ENCODE data around the gene CHST11. TPM values are rescaled to one million over a fixed set of nuclear protein-coding genes. Genes with fewer than 3 reads are reported as not detected.

CHST11 gene
- total RNA-seq, 4 donors from 2014 or later = 2.1 to 7.3 (median 4.9) TPM

DNA sequence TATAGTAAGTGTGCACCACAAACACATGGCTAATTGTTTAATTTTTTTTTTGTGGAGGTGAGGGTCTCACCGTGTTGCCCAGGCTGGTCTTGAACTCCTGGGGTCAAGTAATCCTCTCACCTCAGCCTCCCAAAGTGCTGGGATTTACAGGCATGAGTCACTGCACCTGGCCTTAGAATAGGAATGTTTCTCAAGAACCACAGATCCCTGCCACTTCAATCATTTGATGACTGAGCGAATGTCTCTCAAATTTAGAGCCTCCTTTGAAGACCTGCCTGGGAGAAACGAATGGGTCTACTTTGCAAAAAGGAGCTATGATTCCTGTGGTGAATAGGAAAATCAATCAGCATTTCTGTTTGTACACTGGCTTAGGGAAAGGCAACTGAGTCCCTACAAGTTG, 33.5 kb upstream of the CHST11 start:
- DNase-seq (ENCODE audit: low spot score in 2 of 2) = no peak
- WGBS, 2 donors = 71 to 80% methylated on average over 3 of the region's 3 CpGs
- intact Hi-C loops (cut with DNase I; ENCODE audit: low total_unique reads) = no loop called here
- TF ChIP-seq POLR2A (IDR thresholded peaks at IDR 0.05) = no peak
- TF ChIP-seq, protein P1, sequence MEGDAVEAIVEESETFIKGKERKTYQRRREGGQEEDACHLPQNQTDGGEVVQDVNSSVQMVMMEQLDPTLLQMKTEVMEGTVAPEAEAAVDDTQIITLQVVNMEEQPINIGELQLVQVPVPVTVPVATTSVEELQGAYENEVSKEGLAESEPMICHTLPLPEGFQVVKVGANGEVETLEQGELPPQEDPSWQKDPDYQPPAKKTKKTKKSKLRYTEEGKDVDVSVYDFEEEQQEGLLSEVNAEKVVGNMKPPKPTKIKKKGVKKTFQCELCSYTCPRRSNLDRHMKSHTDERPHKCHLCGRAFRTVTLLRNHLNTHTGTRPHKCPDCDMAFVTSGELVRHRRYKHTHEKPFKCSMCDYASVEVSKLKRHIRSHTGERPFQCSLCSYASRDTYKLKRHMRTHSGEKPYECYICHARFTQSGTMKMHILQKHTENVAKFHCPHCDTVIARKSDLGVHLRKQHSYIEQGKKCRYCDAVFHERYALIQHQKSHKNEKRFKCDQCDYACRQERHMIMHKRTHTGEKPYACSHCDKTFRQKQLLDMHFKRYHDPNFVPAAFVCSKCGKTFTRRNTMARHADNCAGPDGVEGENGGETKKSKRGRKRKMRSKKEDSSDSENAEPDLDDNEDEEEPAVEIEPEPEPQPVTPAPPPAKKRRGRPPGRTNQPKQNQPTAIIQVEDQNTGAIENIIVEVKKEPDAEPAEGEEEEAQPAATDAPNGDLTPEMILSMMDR (IDR thresholded peaks at IDR 0.05) = no peak
- H3K4me3 ChIP-seq (ENCODE audit: low read depth, poor library complexity, severe bottlenecking) = no peak overlapping the region

DNA sequence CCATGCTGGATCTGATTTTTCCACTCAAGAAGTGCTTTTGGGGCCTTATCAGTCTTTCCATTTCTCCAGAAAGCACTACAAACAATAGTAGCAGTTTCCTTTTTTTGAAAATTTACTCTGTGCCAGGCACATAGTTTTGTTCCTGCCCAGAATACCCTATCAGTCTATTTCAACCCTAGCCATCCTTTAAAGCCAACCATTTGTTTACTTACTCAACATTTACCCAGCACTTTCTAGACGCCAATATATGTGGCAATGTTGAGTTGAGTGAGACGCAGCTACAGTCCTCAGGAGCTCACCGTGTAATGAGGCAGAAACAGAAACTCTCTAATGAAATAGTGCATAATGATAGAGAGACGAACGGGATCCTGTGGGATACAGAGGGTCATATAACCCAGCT, 32.9 kb upstream of the CHST11 start:
- no peak overlapping the region for H3K4me3 ChIP-seq (ENCODE audit: low read depth, poor library complexity, severe bottlenecking)
- DNase-seq (ENCODE audit: low spot score in 2 of 2) = no peak
- intact Hi-C loops (cut with DNase I; ENCODE audit: low total_unique reads) = no loop called here
- no peak for TF ChIP-seq POLR2A (IDR thresholded peaks at IDR 0.05)
- TF ChIP-seq, protein P1 (IDR thresholded peaks at IDR 0.05) = no peak
- 86 to 91% methylated on average over 5 of the region's 5 CpGs for WGBS, 2 donors

DNA sequence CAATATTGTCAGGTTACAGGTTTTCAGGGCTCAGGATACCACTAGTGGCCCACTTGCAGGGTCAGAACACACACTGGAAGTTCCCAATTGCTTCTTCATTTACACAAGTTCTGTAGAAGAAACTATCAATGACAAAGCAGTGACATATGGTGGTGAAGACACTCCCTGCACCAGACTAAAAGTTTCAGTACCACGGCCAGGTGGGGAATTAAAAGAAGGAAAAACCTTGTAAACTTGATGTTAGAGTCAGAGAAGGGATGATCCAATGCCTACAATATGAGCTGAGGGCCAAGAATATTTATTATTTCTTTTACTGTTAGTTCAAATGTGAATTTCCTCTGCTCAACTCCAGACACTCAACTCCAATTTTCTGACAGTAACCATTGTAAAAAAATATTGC, 31.8 kb upstream of the CHST11 start:
- WGBS, 2 donors = 63 to 76% methylated on average over 1 of the region's 1 CpG
- TF ChIP-seq, protein P1 (IDR thresholded peaks at IDR 0.05) = no peak
- DNase-seq (ENCODE audit: low spot score in 2 of 2) = no peak

DNA sequence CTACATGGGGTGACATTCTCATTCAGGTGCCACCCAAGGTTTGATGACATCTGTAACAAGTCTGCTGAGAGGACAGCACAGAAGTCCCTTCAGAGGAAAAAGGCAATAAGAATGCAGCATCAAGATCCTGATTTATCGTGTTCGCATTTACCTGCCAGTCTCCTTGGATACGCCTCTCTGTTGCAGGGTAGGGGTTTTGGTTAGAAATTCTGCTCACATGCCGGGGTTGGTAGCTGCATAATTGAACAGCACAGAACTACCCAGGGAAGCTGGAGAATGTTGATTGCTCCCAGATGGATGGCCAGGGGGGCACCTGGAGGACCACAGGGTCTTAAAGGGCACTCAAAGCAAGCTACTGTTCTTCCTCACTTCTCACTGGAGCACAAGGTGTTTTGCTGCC, 31.1 kb upstream of the CHST11 start:
- no peak overlapping the region for H3K4me3 ChIP-seq (ENCODE audit: low read depth, poor library complexity, severe bottlenecking)
- 83 to 87% methylated on average over 4 of the region's 4 CpGs for WGBS, 2 donors
- intact Hi-C loops (cut with DNase I; ENCODE audit: low total_unique reads) = no loop called here

More for the DNA sequence above, 31.8 kb upstream of the CHST11 start:
- intact Hi-C loops (cut with DNase I; ENCODE audit: low total_unique reads) = no loop called here
- H3K4me3 ChIP-seq (ENCODE audit: low read depth, poor library complexity, severe bottlenecking) = no peak overlapping the region

DNA sequence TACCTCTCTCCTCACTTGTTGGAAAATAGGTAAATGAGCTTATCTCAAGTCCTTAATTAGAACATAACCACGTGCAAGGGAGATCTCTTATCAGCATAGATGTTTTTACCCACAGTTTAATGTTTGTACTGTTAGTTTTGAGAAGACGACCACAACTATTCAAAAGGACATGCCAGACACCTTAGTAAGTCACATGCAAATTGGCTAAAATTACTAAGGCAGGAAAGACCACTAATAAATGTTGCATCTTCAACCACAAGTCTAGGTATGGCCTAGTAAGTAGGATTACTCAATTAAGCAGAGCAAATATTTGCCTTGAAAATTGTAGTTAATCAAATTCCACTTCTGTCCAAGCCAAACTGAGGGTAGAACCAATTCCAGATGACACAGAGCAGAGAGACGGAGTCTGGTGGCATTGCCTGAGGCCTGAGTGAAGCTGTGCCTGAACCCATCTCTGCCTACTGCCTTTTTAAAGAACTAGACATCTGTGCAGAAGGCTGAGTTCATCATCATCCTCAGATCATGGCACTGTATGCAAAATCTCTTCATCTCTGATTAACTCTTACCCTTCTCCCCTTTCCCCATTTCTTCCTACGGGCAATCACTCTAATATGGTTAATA, 29.7 kb upstream of the CHST11 start:
- intact Hi-C loops (cut with DNase I; ENCODE audit: low total_unique reads) = no loop called here
- no peak for TF ChIP-seq POLR2A (IDR thresholded peaks at IDR 0.05)
- TF ChIP-seq, protein P1 (IDR thresholded peaks at IDR 0.05) = no peak
- no peak for DNase-seq (ENCODE audit: low spot score in 2 of 2)
- WGBS, 2 donors = 71 to 74% methylated on average over 4 of the region's 4 CpGs
- H3K4me3 ChIP-seq (ENCODE audit: low read depth, poor library complexity, severe bottlenecking) = no peak overlapping the region

More for the DNA sequence above, 31.1 kb upstream of the CHST11 start:
- no peak for DNase-seq (ENCODE audit: low spot score in 2 of 2)
- no peak for TF ChIP-seq POLR2A (IDR thresholded peaks at IDR 0.05)
- TF ChIP-seq, protein P1 (IDR thresholded peaks at IDR 0.05) = no peak

DNA sequence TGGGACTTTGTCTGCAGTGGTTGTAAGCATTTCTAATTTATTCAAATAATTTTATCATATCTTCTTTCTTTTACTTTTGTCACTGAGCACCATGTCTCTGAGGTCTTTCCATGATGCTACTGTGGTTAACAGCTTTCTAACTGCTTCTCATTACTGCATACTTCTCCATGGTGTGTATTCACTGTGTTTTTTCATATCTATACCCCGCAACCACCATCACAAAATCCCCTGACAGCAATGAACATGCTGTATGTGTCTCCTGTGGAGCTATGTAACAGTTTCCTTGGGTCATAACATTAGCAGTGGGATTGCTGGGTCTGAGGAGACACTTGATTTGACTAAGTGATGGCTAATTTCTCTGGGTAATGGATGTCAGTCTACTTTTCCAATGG, 29.2 kb upstream of the CHST11 start:
- 92 to 100% methylated on average over 1 of the region's 1 CpG for WGBS, 2 donors
- H3K4me3 ChIP-seq (ENCODE audit: low read depth, poor library complexity, severe bottlenecking) = no peak overlapping the region
- DNase-seq (ENCODE audit: low spot score in 2 of 2) = no peak
- intact Hi-C loops (cut with DNase I; ENCODE audit: low total_unique reads) = no loop called here
- TF ChIP-seq, protein P1 (IDR thresholded peaks at IDR 0.05) = no peak
- no peak for TF ChIP-seq POLR2A (IDR thresholded peaks at IDR 0.05)
